Neural progenitor cell (in vitro differentiated cells): ENCODE measurements around the gene UBE3D. TPM values are rescaled to one million over a fixed set of nuclear protein-coding genes. Genes with fewer than 3 reads are reported as not detected.
A peak's percentile ranks its signal among the peaks of the same experiment; 100 is the strongest.

Experiments used
- DNase-seq: peaks from one replicate; pipeline ENCODE4 v3.0.0-alpha.2; 2016; ENCODE audit warnings: low spot score
- H2AFZ ChIP-seq: fragments of 200-600 bp; sonication (generic); replicated peaks from 2 replicates; pipeline ENCODE4 v1.6.1; 2016; ENCODE audit warnings: antibody characterized with exemption
- H3F3A ChIP-seq: fragments of 200-600 bp; sonication (generic); 2 replicates; pipeline ENCODE4 v1.6.1; 2016; ENCODE audit warnings: antibody characterized with exemption, low read depth
- H3K27ac ChIP-seq: fragments of 200-600 bp; sonication (generic); 2 replicates; pipeline ENCODE4 v1.5.1; 2016; ENCODE audit warnings: mild to moderate bottlenecking
- H3K27me3 ChIP-seq: fragments of 200-600 bp; sonication (generic); 2 replicates; pipeline ENCODE4 v1.6.1; 2016; ENCODE audit warnings: mild to moderate bottlenecking, moderate library complexity
- H3K36me3 ChIP-seq: fragments of 200-600 bp; sonication (generic); 2 replicates; pipeline ENCODE4 v1.5.1; 2016
- H3K4me1 ChIP-seq: fragments of 200-600 bp; sonication (generic); 2 replicates; pipeline ENCODE4 v1.6.1; 2016; ENCODE audit warnings: mixed run types
- H3K4me2 ChIP-seq: fragments of 200-600 bp; sonication (generic); 2 replicates; pipeline ENCODE4 v1.6.1; 2016
- H3K4me3 ChIP-seq: fragments of 200-600 bp; sonication (generic); 2 replicates; pipeline ENCODE4 v1.5.1; 2016
- H3K79me2 ChIP-seq: fragments of 200-600 bp; sonication (generic); 2 replicates; pipeline ENCODE4 v1.6.1; 2016; ENCODE audit warnings: low read depth
- H3K9ac ChIP-seq: fragments of 200-600 bp; sonication (generic); 2 replicates; pipeline ENCODE4 v1.6.1; 2016
- H3K9me3 ChIP-seq: fragments of 200-600 bp; sonication (generic); 2 replicates; pipeline ENCODE4 v1.5.1; 2016; ENCODE audit warnings: low read depth
- H4K20me1 ChIP-seq: fragments of 200-600 bp; sonication (generic); 2 replicates; pipeline ENCODE4 v1.6.1; 2016; ENCODE audit warnings: low read depth
- H3K27ac Mint-ChIP-seq: 3 replicates; pipeline ENCODE4 v1.8.0; 2021; ENCODE audit warnings: mixed read lengths
- H3K27me3 Mint-ChIP-seq: 2 replicates; pipeline ENCODE4 v1.8.0; 2022; ENCODE audit warnings: low read depth, mild to moderate bottlenecking, inconsistent platforms, moderate library complexity, mixed read lengths; ENCODE audit not compliant: insufficient read depth
- H3K36me3 Mint-ChIP-seq: 3 replicates; pipeline ENCODE4 v1.8.0; 2021; ENCODE audit warnings: mixed read lengths
- H3K4me1 Mint-ChIP-seq: 3 replicates; pipeline ENCODE4 v1.8.0; 2021; ENCODE audit warnings: mixed read lengths
- H3K4me3 Mint-ChIP-seq: 3 replicates; pipeline ENCODE4 v1.8.0; 2021; ENCODE audit warnings: mild to moderate bottlenecking, moderate library complexity, mixed read lengths
- H3K9me3 Mint-ChIP-seq: 3 replicates; pipeline ENCODE4 v1.8.0; 2020; ENCODE audit warnings: mixed read lengths
- EZH2 ChIP-seq: fragments of 200-600 bp; sonication (generic); IDR thresholded peaks from 2 replicates; pipeline ENCODE4 v1.6.1; 2017; ENCODE audit warnings: antibody characterized with exemption, mild to moderate bottlenecking, moderate library complexity
- EZH2phosphoT487 ChIP-seq: fragments of 200-600 bp; sonication (generic); IDR thresholded peaks from 2 replicates; pipeline ENCODE4 v1.6.1; 2017; ENCODE audit warnings: antibody characterized with exemption
- total RNA-seq: library from RNA; depleted of rRNA; stranded (reverse); fragments of >200 nt; gene quantifications from 2 replicates; pipeline ENCODE4 v1.2.3, GENCODE V29; 2015; ENCODE audit warnings: low replicate concordance
- TF ChIP-seq, protein P1 (sequence below): fragments of 200-600 bp; sonication (generic); IDR thresholded peaks from 2 replicates; pipeline ENCODE4 v1.5.1; 2017; ENCODE audit warnings: antibody characterized with exemption, mild to moderate bottlenecking

UBE3D gene
- total RNA-seq, 1 donor from 2014 or later, result 86.3 TPM

DNA sequence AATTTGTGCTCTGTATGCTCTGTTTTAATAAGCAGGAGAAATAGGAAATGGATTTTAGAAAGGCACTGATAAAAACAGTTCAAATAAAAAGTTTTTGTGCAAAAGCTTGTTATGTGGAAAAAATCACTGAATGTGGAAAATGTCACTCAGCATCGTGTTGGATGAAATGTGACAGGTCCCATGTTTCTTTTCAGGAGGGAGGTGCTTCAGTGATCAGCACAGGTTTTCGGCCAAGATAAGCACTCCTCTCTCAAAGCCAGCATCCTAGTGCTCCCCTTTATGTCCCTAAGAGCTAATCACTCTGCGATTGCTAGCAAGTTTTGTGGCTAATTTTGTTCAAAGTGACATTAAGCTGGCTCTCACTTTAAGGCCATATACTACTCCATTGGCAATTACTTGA, 12.0 kb downstream of the UBE3D start:
- peak overlapping the region; percentile 88 for H3K27ac Mint-ChIP-seq
- Histone ChIP-seq H4K20me1 (no peaks in the 10 kb centered on the region), H3F3A (peaks cover 17% of the 10 kb centered on the region), H3K27ac (no peak overlapping the region), H3K36me3 (peaks cover 39% of the 10 kb centered on the region), H3K4me3 (no peak overlapping the region), H3K4me1 (peaks cover 17% of the 10 kb centered on the region), H3K27me3 (no peaks in the 10 kb centered on the region), H2AFZ (no peak overlapping the region), H3K79me2 (peaks cover 97% of the 10 kb centered on the region), H3K9me3 (no peaks in the 10 kb centered on the region), H3K9ac (no peak overlapping the region), H3K4me2 (no peak overlapping the region)
- no peak for DNase-seq
- H3K4me1 Mint-ChIP-seq, result peaks cover 40% of the 10 kb centered on the region
- no peak overlapping the region for H3K4me3 Mint-ChIP-seq
- no peak for TF ChIP-seq EZH2
- TF ChIP-seq, protein P1, sequence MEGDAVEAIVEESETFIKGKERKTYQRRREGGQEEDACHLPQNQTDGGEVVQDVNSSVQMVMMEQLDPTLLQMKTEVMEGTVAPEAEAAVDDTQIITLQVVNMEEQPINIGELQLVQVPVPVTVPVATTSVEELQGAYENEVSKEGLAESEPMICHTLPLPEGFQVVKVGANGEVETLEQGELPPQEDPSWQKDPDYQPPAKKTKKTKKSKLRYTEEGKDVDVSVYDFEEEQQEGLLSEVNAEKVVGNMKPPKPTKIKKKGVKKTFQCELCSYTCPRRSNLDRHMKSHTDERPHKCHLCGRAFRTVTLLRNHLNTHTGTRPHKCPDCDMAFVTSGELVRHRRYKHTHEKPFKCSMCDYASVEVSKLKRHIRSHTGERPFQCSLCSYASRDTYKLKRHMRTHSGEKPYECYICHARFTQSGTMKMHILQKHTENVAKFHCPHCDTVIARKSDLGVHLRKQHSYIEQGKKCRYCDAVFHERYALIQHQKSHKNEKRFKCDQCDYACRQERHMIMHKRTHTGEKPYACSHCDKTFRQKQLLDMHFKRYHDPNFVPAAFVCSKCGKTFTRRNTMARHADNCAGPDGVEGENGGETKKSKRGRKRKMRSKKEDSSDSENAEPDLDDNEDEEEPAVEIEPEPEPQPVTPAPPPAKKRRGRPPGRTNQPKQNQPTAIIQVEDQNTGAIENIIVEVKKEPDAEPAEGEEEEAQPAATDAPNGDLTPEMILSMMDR, result no peak
- TF ChIP-seq EZH2phosphoT487, result no peak
- H3K27me3 Mint-ChIP-seq, result peaks cover 2% of the 10 kb centered on the region
- H3K36me3 Mint-ChIP-seq, result peaks cover 53% of the 10 kb centered on the region
- peaks cover 3% of the 10 kb centered on the region for H3K9me3 Mint-ChIP-seq

DNA sequence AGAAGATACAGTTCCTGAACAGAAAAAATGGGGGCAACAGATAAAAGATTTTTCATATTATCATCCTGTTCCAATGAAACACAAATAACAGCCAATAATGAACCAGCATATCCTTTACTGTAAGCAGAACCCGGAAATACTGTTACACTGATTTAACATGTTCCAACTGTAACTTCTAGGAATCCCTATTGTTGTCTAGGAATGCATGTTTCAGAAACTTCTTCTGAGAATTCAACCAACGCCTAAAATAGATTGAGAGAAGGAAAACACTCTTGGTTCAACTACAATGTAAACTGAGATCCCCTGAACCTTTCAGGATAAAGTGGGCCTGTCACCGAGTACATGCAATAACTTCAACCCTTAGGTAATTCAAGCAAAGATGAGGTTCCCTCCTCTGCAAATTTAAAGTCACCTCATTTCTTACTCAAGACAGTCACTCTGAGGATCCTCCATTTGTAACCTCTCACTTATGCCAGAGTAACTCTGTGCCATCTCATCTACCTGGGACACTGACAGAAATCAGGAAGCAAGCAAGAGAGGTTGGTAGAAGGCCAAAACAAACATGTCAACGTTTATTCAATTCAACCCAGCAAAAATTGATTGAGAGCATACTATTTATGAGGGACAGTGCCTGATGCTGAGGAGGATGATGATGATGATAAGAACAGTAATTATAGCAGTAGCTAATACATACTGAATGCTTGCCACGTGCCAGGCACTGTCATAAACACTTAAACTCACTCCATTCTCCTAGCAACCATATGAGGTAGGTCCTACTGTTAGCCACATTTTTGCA, 14.1 kb downstream of the UBE3D start:
- H3K4me1 ChIP-seq, result peaks cover 21% of the 10 kb centered on the region
- no peak for DNase-seq
- H3K9me3 Mint-ChIP-seq, result peaks cover 3% of the 10 kb centered on the region
- H3K4me2 ChIP-seq, result no peak overlapping the region
- H3K27me3 ChIP-seq, result no peaks in the 10 kb centered on the region
- H3K4me3 Mint-ChIP-seq, result no peak overlapping the region
- peaks cover 2% of the 10 kb centered on the region for H3K27me3 Mint-ChIP-seq
- H3K27ac Mint-ChIP-seq, result peak overlapping the region; percentile 77
- no peaks in the 10 kb centered on the region for H4K20me1 ChIP-seq
- H3K9ac ChIP-seq, result no peak overlapping the region
- no peak overlapping the region for H3K4me3 ChIP-seq
- peaks cover 39% of the 10 kb centered on the region for H3K4me1 Mint-ChIP-seq
- H3F3A ChIP-seq, result peaks cover 14% of the 10 kb centered on the region
- H3K9me3 ChIP-seq, result no peaks in the 10 kb centered on the region
- peaks cover 62% of the 10 kb centered on the region for H3K36me3 Mint-ChIP-seq
- peak overlapping the region; percentile 38 for H3K27ac ChIP-seq
- H3K36me3 ChIP-seq, result peaks cover 36% of the 10 kb centered on the region
- H3K79me2 ChIP-seq, result peaks cover 96% of the 10 kb centered on the region
- no peak overlapping the region for H2AFZ ChIP-seq
- TF ChIP-seq EZH2phosphoT487 (no peak), EZH2 (no peak)
- TF ChIP-seq, protein P1, result no peak

DNA sequence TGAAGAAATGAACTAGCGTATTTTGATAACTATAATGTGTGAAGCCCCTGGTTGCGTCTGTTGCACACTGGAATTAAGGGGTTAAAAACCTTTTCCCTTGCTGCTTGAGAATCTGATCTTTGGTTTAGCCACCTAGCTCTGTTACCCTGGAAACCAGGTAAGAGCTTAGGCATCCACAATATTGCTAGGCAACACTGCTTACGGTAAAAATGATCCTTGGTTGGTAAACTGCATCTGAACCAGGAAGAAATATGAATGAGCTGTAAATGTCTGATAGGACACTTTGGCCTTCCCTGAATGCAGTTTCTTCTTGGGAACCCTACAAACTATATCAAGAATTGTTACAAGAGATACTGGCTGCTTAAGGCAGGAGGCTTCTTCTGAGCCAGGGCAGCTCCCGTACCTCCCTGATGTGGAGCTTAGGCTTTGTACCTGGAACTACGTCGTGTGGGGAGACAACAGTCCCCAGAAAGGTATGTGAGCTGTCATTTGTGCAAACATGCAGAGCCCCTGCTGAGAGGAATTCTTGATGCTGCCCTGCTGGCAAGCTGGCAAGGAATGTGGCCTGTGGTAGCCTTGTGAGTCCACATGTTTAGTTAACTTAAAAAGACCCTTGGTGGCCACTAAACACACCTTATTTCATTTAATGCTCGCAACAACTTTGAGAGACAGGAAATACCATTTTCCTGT, 18.4 kb downstream of the UBE3D start:
- Histone ChIP-seq H3K9ac (no peak overlapping the region), H3F3A (peaks cover 22% of the 10 kb centered on the region), H3K4me2 (no peak overlapping the region), H2AFZ (no peak overlapping the region), H3K27me3 (no peaks in the 10 kb centered on the region), H3K4me3 (no peak overlapping the region), H3K36me3 (peaks cover 18% of the 10 kb centered on the region), H3K79me2 (peaks cover 92% of the 10 kb centered on the region), H3K27ac (no peak overlapping the region), H3K4me1 (peaks cover 31% of the 10 kb centered on the region), H4K20me1 (no peaks in the 10 kb centered on the region), H3K9me3 (no peaks in the 10 kb centered on the region)
- TF ChIP-seq EZH2, result no peak
- TF ChIP-seq, protein P1, result no peak
- TF ChIP-seq EZH2phosphoT487, result no peak
- Mint-ChIP-seq H3K36me3 (peaks cover 67% of the 10 kb centered on the region), H3K4me3 (no peak overlapping the region), H3K27ac (peak overlapping the region; percentile 87), H3K27me3 (no peaks in the 10 kb centered on the region), H3K9me3 (peaks cover 5% of the 10 kb centered on the region), H3K4me1 (peaks cover 31% of the 10 kb centered on the region)
- DNase-seq, result peak; percentile 54
